IMR-90 (cell line): ENCODE results near the gene ACTR5. TPM values are rescaled to one million over a fixed set of nuclear protein-coding genes. Genes with fewer than 3 reads are reported as not detected.

Source experiments
- ATAC-seq: fragments of 200-7000 bp; cut with Tn5 transposase; 2 replicates; pipeline ENCODE4 v1.9.1; 2020; ENCODE audit warnings: low read depth, mild to moderate bottlenecking, moderate library complexity
- BruUV-seq: library from RNA; stranded (reverse); fragments of 400-500 nt; replicated peaks from 2 replicates; lab custom pipeline; 2021; lab: Mats Ljungman, UMichigan
- CTCF ChIA-PET: fragments of 300-600 bp; formaldehyde crosslinking; extraction: SDS; loops from one replicate; lab custom pipeline; 2021; ENCODE audit warnings: antibody characterized with exemption; lab: Yijun Ruan, JAX
- POLR2A ChIA-PET: fragments of 300-600 bp; sonication (Branson Sonifier 250); formaldehyde crosslinking; loops from one replicate; lab custom pipeline; 2022; ENCODE audit warnings: antibody characterized with exemption; ENCODE audit not compliant: unreplicated experiment; lab: Charles Lee
- DNase-seq: peaks from one replicate; pipeline ENCODE4 v3.0.0; 2013
- H2AFZ ChIP-seq: replicated peaks from 2 replicates; pipeline ENCODE3; 2013; ENCODE audit warnings: low read length, mild to moderate bottlenecking; ENCODE audit not compliant: poor library complexity
- H2AK5ac ChIP-seq: 2 replicates; pipeline ENCODE4 v1.6.1; 2013; ENCODE audit warnings: low read depth, low read length, inconsistent platforms
- H2AK9ac ChIP-seq: replicated peaks from 2 replicates; pipeline ENCODE3; 2013; ENCODE audit warnings: mild to moderate bottlenecking, low read depth, low read length, moderate library complexity; ENCODE audit not compliant: poor library complexity
- H2BK120ac ChIP-seq: 2 replicates; pipeline ENCODE4 v1.6.1; 2013; ENCODE audit warnings: low read depth, low read length, inconsistent platforms
- H2BK15ac ChIP-seq: 3 replicates; pipeline ENCODE4 v1.6.1; 2013; ENCODE audit warnings: low read depth, low read length, inconsistent platforms
- H2BK20ac ChIP-seq: 2 replicates; pipeline ENCODE4 v1.6.1; 2013; ENCODE audit warnings: low read depth, mild to moderate bottlenecking, inconsistent platforms, low read length, moderate library complexity
- H2BK5ac ChIP-seq: 2 replicates; pipeline ENCODE4 v1.6.1; 2013; ENCODE audit warnings: mild to moderate bottlenecking, low read depth, low read length, inconsistent platforms; ENCODE audit not compliant: poor library complexity, severe bottlenecking
- H3K14ac ChIP-seq: replicated peaks from 2 replicates; pipeline ENCODE4 v1.6.1; 2013; ENCODE audit warnings: low read depth, low read length, inconsistent platforms
- H3K18ac ChIP-seq: 2 replicates; pipeline ENCODE4 v1.6.1; 2013; ENCODE audit warnings: low read depth, low read length, control low read depth
- H3K23ac ChIP-seq: 2 replicates; pipeline ENCODE4 v1.6.1; 2013; ENCODE audit warnings: low read depth, low read length, inconsistent platforms
- H3K27ac ChIP-seq: 2 replicates; pipeline ENCODE4 v1.5.1; 2013; ENCODE audit warnings: mild to moderate bottlenecking, control low read depth, low read length; ENCODE audit not compliant: insufficient read depth
- H3K27me3 ChIP-seq: 2 replicates; pipeline ENCODE4 v1.6.1; 2013; ENCODE audit warnings: low read length; ENCODE audit not compliant: control insufficient read depth, insufficient read depth
- H3K36me3 ChIP-seq: 2 replicates; pipeline ENCODE4 v1.6.1; 2013; ENCODE audit warnings: low read length, mixed read lengths; ENCODE audit not compliant: control insufficient read depth, insufficient read depth
- H3K4ac ChIP-seq: 2 replicates; pipeline ENCODE4 v1.6.1; 2013; ENCODE audit warnings: low read depth, low read length, inconsistent platforms
- H3K4me1 ChIP-seq: 2 replicates; pipeline ENCODE4 v1.6.1; 2013; ENCODE audit warnings: low read length, mixed read lengths; ENCODE audit not compliant: control insufficient read depth, insufficient read depth
- H3K4me2 ChIP-seq: 2 replicates; pipeline ENCODE4 v1.6.1; 2013; ENCODE audit warnings: low read depth, mild to moderate bottlenecking, control low read depth, low read length, moderate library complexity
- H3K4me3 ChIP-seq: 2 replicates; pipeline ENCODE4 v1.5.1; 2013; ENCODE audit warnings: low read depth, mild to moderate bottlenecking, control low read depth, low read length, moderate library complexity; ENCODE audit not compliant: insufficient read depth
- H3K56ac ChIP-seq: 2 replicates; pipeline ENCODE4 v1.6.1; 2013; ENCODE audit warnings: low read length, inconsistent platforms; ENCODE audit not compliant: insufficient read depth; ENCODE audit errors: extremely low read depth
- H3K79me1 ChIP-seq, 2 experiments: 2 replicates each; pipeline ENCODE4 v1.6.1; 2013; ENCODE audit warnings: low read length in 2 of 2, inconsistent platforms in 1 of 2, low read depth in 1 of 2
- H3K9ac ChIP-seq: 2 replicates; pipeline ENCODE4 v1.6.1; 2013; ENCODE audit warnings: low read depth, low read length, control low read depth
- H3K9me1 ChIP-seq: 2 replicates; pipeline ENCODE4 v1.6.1; 2013; ENCODE audit warnings: low read length, inconsistent platforms; ENCODE audit not compliant: insufficient read depth
- H3K9me3 ChIP-seq: 2 replicates; pipeline ENCODE4 v1.6.1; 2013; ENCODE audit warnings: low read length; ENCODE audit not compliant: control insufficient read depth, insufficient read depth
- H4K20me1 ChIP-seq: 2 replicates; pipeline ENCODE4 v1.6.1; 2013; ENCODE audit warnings: low read length, inconsistent platforms; ENCODE audit not compliant: insufficient read depth
- H4K5ac ChIP-seq: 2 replicates; pipeline ENCODE4 v1.6.1; 2013; ENCODE audit warnings: mild to moderate bottlenecking, low read depth, low read length, control low read depth
- H4K8ac ChIP-seq, 2 experiments: 2 replicates each; pipeline ENCODE4 v1.6.1; 2013; ENCODE audit warnings: low read depth in 2 of 2, low read length in 2 of 2, control low read depth in 1 of 2, inconsistent platforms in 1 of 2
- H4K91ac ChIP-seq: 2 replicates; pipeline ENCODE4 v1.6.1; 2013; ENCODE audit warnings: low read depth, low read length, inconsistent platforms; ENCODE audit not compliant: insufficient read depth
- USF2 ChIP-seq: fragments of 150-350 bp; IDR thresholded peaks from 2 replicates; pipeline ENCODE4 v1.6.1; 2017; ENCODE audit warnings: mild to moderate bottlenecking, antibody characterized with exemption, low read length, low read depth
- WGBS, 2 experiments: methylation state at CpG; one replicate each; pipeline versions ENCODE4 v1.1.5 to v1.1.7; 2013; ENCODE audit warnings: missing lambda C conversion rate in 2 of 2; ENCODE audit not compliant: insufficient read length in 1 of 2; ENCODE audit errors: extremely low coverage in 2 of 2; 5-methylcytosine and 5-hydroxymethylcytosine counted together
- dilution Hi-C: fragments of 300-500 bp; cut with HindIII; formaldehyde crosslinking; loops from one replicate; pipeline ENCODE4 v1.14.3; 2018; ENCODE audit warnings: low sequenced_read_pairs; ENCODE audit not compliant: unreplicated experiment
- in situ Hi-C: fragments of 300-500 bp; cut with MboI; formaldehyde crosslinking; loops from 3 replicates; pipeline ENCODE4 v1.14.3; 2019; ENCODE audit warnings: low sequenced_read_pairs, inconsistent platforms, mixed read lengths
- intact Hi-C: fragments of 100-400 bp; cut with micrococcal nuclease; formaldehyde crosslinking; loops from 2 replicates; pipeline ENCODE4 v1.10.0; 2022
- polyA plus RNA-seq, 3 experiments: library from polyadenylated mRNA; depleted of rRNA; stranded (reverse); fragments of >200 nt; gene quantifications; 2 replicates each; pipeline ENCODE4 v1.2.3, GENCODE V29; 2012; ENCODE audit warnings: low replicate concordance in 1 of 3
- total RNA-seq: library from RNA; depleted of rRNA; stranded (reverse); fragments of >200 nt; gene quantifications from 2 replicates; pipeline ENCODE4 v1.2.3, GENCODE V29; 2012
- TF ChIP-seq, protein P1 (sequence below): conservative IDR thresholded peaks from 2 replicates; pipeline ENCODE4 v1.5.1; 2012; ENCODE audit warnings: mild to moderate bottlenecking, low read depth, low read length, improper control_type of control experiment

ACTR5 gene
- total and polyA plus RNA-seq, 2 of the 4 experiments (the other 2 are of a cell fraction), result 5.9 to 6.6 TPM

DNA sequence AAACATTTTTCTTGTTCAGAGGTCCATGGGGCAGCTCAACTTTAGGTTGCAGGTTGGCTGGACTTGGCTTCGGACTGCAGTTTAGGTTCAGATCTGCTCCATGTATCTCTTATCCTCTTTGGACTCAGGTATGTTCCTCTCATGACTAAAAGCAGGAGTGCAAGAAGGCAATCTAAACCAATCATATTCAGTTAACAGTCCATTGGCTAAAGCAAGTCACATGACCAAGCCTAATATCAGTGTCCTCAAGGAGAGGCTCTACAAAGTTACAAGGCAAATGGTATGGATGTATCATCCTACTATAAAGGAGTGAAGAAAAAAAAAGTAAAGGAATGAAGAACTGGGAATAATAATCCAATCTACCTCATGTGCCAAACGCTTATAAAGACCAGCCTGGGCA lies 2.5 kb upstream of the ACTR5 start:
- H2AFZ ChIP-seq, result no peak overlapping the region
- H3K9me1 ChIP-seq, result peaks cover 3% of the 10 kb centered on the region; the same call in 1 of the 2 replicates
- no peak overlapping the region for H3K4me3 ChIP-seq
- no peak overlapping the region for H3K4ac ChIP-seq
- H2BK15ac ChIP-seq, result no peak overlapping the region
- no peak overlapping the region for H2BK5ac ChIP-seq
- H3K27ac ChIP-seq, result no peak overlapping the region
- no peak for ATAC-seq
- H2AK5ac ChIP-seq, result no peak overlapping the region
- no peak overlapping the region for H3K18ac ChIP-seq
- WGBS, 2 experiments, result 83% methylated on average over 1 of the region's 2 CpGs; no CpG with 5 or more reads in 1 of the 2 experiments
- TF ChIP-seq, protein P1, sequence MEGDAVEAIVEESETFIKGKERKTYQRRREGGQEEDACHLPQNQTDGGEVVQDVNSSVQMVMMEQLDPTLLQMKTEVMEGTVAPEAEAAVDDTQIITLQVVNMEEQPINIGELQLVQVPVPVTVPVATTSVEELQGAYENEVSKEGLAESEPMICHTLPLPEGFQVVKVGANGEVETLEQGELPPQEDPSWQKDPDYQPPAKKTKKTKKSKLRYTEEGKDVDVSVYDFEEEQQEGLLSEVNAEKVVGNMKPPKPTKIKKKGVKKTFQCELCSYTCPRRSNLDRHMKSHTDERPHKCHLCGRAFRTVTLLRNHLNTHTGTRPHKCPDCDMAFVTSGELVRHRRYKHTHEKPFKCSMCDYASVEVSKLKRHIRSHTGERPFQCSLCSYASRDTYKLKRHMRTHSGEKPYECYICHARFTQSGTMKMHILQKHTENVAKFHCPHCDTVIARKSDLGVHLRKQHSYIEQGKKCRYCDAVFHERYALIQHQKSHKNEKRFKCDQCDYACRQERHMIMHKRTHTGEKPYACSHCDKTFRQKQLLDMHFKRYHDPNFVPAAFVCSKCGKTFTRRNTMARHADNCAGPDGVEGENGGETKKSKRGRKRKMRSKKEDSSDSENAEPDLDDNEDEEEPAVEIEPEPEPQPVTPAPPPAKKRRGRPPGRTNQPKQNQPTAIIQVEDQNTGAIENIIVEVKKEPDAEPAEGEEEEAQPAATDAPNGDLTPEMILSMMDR, result no peak
- TF ChIP-seq USF2, result 0 out of 2 replicates have a peak, but pooled peaks have one; percentile 24
- no peak overlapping the region for H3K56ac ChIP-seq
- H3K4me1 ChIP-seq, result peaks cover 5% of the 10 kb centered on the region; the same call in 1 of the 2 replicates
- H4K5ac ChIP-seq, result no peak overlapping the region
- H2BK20ac ChIP-seq, result no peak overlapping the region
- H3K9ac ChIP-seq, result no peak overlapping the region
- no peak overlapping the region for H2AK9ac ChIP-seq
- in situ Hi-C loops, result loop anchor here (25.0 kb wide), 2 partner anchors 92 to 283 kb away; partner anchors contain the start of gene RALGAPB
- no peak overlapping the region for H2BK120ac ChIP-seq
- H3K23ac ChIP-seq, result no peak overlapping the region
- DNase-seq, result no peak
- ChIA-PET CTCF (interaction anchor here (1.0 kb wide), 1 partner anchor 45 kb away, joined by 7 read pairs; no protein-coding TSS in a partner anchor), POLR2A (no interaction called here)
- H4K8ac ChIP-seq, result no peak overlapping the region
- no peak overlapping the region for H4K91ac ChIP-seq
- no peaks in the 10 kb centered on the region for H3K9me3 ChIP-seq
- intact Hi-C loops, result loop anchor here (5.0 kb wide), 1 partner anchor 302 kb away; no protein-coding TSS in a partner anchor
- no TSS peak for BruUV-seq
- H3K79me1 ChIP-seq, result peaks cover 12 to 15% of the 10 kb centered on the region in 2 experiments; a peak in 3 of 4 replicates
- H3K14ac ChIP-seq, result no peak overlapping the region
- peaks cover 16% of the 10 kb centered on the region for H3K27me3 ChIP-seq
- dilution Hi-C loops, result no loop called here
- no peak overlapping the region for H3K4me2 ChIP-seq
- H3K36me3 ChIP-seq, result no peaks in the 10 kb centered on the region
- H4K20me1 ChIP-seq, result no peaks in the 10 kb centered on the region; the same call in 1 of the 2 replicates
